Omental fat pad (tissue), 4 donors: ENCODE measurements around the gene RTN4. TPM values are rescaled to one million over a fixed set of nuclear protein-coding genes. Genes with fewer than 3 reads are reported as not detected.
A peak's percentile ranks its signal among the peaks of the same experiment; 100 is the strongest.

Source experiments
- ATAC-seq: fragments of 150-250 bp; one replicate; pipeline ENCODE4 v1.9.1; 2016; ENCODE audit warnings: mild to moderate bottlenecking, moderate library complexity; ENCODE audit not compliant: low FRiP score
- DNase-seq: peaks from one replicate; pipeline ENCODE4 v3.0.0-alpha.2; 2019; ENCODE audit warnings: low spot score
- CTCF ChIP-seq, 3 donors: fragments of 450-650 bp; IDR thresholded peaks; one replicate each; pipeline ENCODE4 v1.5.1; 2016 to 2017; ENCODE audit warnings: antibody characterized with exemption in 3 of 3, mild to moderate bottlenecking in 3 of 3, moderate library complexity in 2 of 3
- total RNA-seq, 4 donors: library from RNA; depleted of rRNA; stranded (reverse); fragments of >200 nt; gene quantifications; one replicate each; pipeline ENCODE4 v1.1.0, GENCODE V29; 2016

Gene RTN4
- total RNA-seq, 4 donors from 2014 or later = 308 to 566 (median 400) TPM

- ATAC-seq (peak; percentile 43), DNase-seq (peak; percentile 74)
- TF ChIP-seq CTCF (IDR thresholded peaks at IDR 0.05) = peak in 1 of 3 donors; percentile 52
These were observed 1.0 kb downstream of the RTN4 start for GRCh38 chr2:55049043-55049820.

GRCh38 chr2:55048508-55049042, 1.7 kb downstream of the RTN4 start:
- no peak for TF ChIP-seq CTCF (IDR thresholded peaks at IDR 0.05)
- ATAC-seq (no peak), DNase-seq (no peak)

GRCh38 chr2:55047677-55048299, 2.5 kb downstream of the RTN4 start:
- ATAC-seq (no peak), DNase-seq (no peak)
- no peak for TF ChIP-seq CTCF (IDR thresholded peaks at IDR 0.05)

GRCh38 chr2:55045780-55046179, 4.5 kb downstream of the RTN4 start:
- DNase-seq (no peak), ATAC-seq (no peak)
- TF ChIP-seq CTCF (IDR thresholded peaks at IDR 0.05) = no peak

- no peak for DNase-seq
- ATAC-seq = no peak
- no peak for TF ChIP-seq CTCF (IDR thresholded peaks at IDR 0.05)
These were observed 6.4 kb downstream of the RTN4 start for GRCh38 chr2:55043841-55044240.

- no peak for ATAC-seq
- no peak for DNase-seq
- TF ChIP-seq CTCF (IDR thresholded peaks at IDR 0.05) = no peak
These were observed 11.8 kb downstream of the RTN4 start for GRCh38 chr2:55038428-55038827.
